ENCODE results near the gene TBL3. TPM values are rescaled to one million over a fixed set of nuclear protein-coding genes. Genes with fewer than 3 reads are reported as not detected.

TBL3 gene
- total and polyA plus RNA-seq, 9 of the 15 experiments (the other 6 are each of a cell fraction or from before 2014, with no cell fraction given) = 0.97 to 117 (median 24.5) TPM

- TF ChIP-seq ZNF395 (CRISPR knock-in tag; IDR thresholded peaks at IDR 0.05) = no peak
- no peak for TF ChIP-seq ZNF277 (CRISPR knock-in tag; IDR thresholded peaks at IDR 0.05; ENCODE audit: borderline replicate concordance)
- no peak for TF ChIP-seq EP300 (IDR thresholded peaks at IDR 0.05; ENCODE audit: low read length)
- no peak for TF ChIP-seq KDM5B (IDR thresholded peaks at IDR 0.05; ENCODE audit: insufficient replicate concordance, low read depth, low read length)
- peak in 1 of 2 experiments; percentile 76 for TF ChIP-seq E2F6 (IDR thresholded peaks at IDR 0.05; ENCODE audit: borderline replicate concordance in 1 of 2, extremely low read depth in 1 of 2, insufficient read depth in 1 of 2, insufficient read length in 1 of 2, low read depth in 1 of 2, low read length in 1 of 2, poor library complexity in 1 of 2, severe bottlenecking in 1 of 2)
- TF ChIP-seq TAF15 (IDR thresholded peaks at IDR 0.05; ENCODE audit: low read depth, low read length) = no peak
- TF ChIP-seq ZKSCAN3 (CRISPR knock-in tag; IDR thresholded peaks at IDR 0.05) = no peak
- no peak for TF ChIP-seq POU5F1 (IDR thresholded peaks at IDR 0.05; ENCODE audit: borderline replicate concordance, low read depth, low read length, partially characterized antibody)
- no peak for TF ChIP-seq ZBTB49 (CRISPR knock-in tag; IDR thresholded peaks at IDR 0.05; ENCODE audit: borderline replicate concordance)
- TF ChIP-seq ZFX (CRISPR knock-in tag; IDR thresholded peaks at IDR 0.05) = peak; percentile 28; the same call in 1 of the 2 replicates
- no peak for TF ChIP-seq NELFE (IDR thresholded peaks at IDR 0.05; ENCODE audit: insufficient read depth, insufficient read length)
- TF ChIP-seq ZNF76 (CRISPR knock-in tag; IDR thresholded peaks at IDR 0.05; ENCODE audit: borderline replicate concordance) = no peak
- no peak for TF ChIP-seq NCOA2 (IDR thresholded peaks at IDR 0.05; ENCODE audit: partially characterized antibody in 2 of 2)
- no peak for TF ChIP-seq MLLT1 (IDR thresholded peaks at IDR 0.05)
Observed at GRCh38 chr16:2019921-2020831, 48.3 kb downstream of the TBL3 start (continued).
